GOT3 (cell line): Measurements from ENCODE around the gene ZNF367.

ENCODE experiments used
- DNase-seq: peaks from one replicate; lab custom pipeline; 2025; ENCODE audit warnings: mixed read lengths; lab: John Stamatoyannopoulos, UW

ZNF367 gene

GRCh38 chr9:96436456-96437126 is 18.4 kb upstream of the ZNF367 start:
- DNase-seq, result no peak

GRCh38 chr9:96436063-96436455 is 17.9 kb upstream of the ZNF367 start:
- DNase-seq, result no peak

GRCh38 chr9:96435345-96435744 is 17.2 kb upstream of the ZNF367 start:
- DNase-seq, result no peak

GRCh38 chr9:96430377-96430776 is 12.2 kb upstream of the ZNF367 start:
- no peak for DNase-seq

GRCh38 chr9:96429732-96430131 is 11.6 kb upstream of the ZNF367 start:
- no peak for DNase-seq

- DNase-seq, result no peak
These were observed 7.5 kb upstream of the ZNF367 start for GRCh38 chr9:96425500-96426169.

GRCh38 chr9:96423985-96424336 is 5.8 kb upstream of the ZNF367 start:
- no peak for DNase-seq

- DNase-seq, result no peak
These were observed 5.3 kb upstream of the ZNF367 start for GRCh38 chr9:96423322-96423984.

GRCh38 chr9:96420468-96421219 is 2.5 kb upstream of the ZNF367 start:
- peak; percentile 7 for DNase-seq

GRCh38 chr9:96419691-96419969 is 1.5 kb upstream of the ZNF367 start:
- no peak for DNase-seq

- no peak for DNase-seq
These were observed 935 bp upstream of the ZNF367 start for GRCh38 chr9:96418920-96419690.

GRCh38 chr9:96417661-96418082 is 498 bp downstream of the ZNF367 start:
- DNase-seq, result no peak

GRCh38 chr9:96417051-96417586 is 1.1 kb downstream of the ZNF367 start:
- peak; percentile 27 for DNase-seq

GRCh38 chr9:96413302-96414221 is 4.6 kb downstream of the ZNF367 start:
- DNase-seq, result no peak

GRCh38 chr9:96412174-96412913 is 5.8 kb downstream of the ZNF367 start:
- no peak for DNase-seq

GRCh38 chr9:96411129-96411838 is 6.9 kb downstream of the ZNF367 start:
- DNase-seq, result no peak

- no peak for DNase-seq
These were observed 9.5 kb downstream of the ZNF367 start for GRCh38 chr9:96408409-96409280.
